HCT116 (cell line): Measurements from ENCODE around the gene ST3GAL2. TPM values are rescaled to one million over a fixed set of nuclear protein-coding genes. Genes with fewer than 3 reads are reported as not detected.

Experiments used
- ATAC-seq: fragments of 200-7000 bp; cut with Tn5 transposase; 2 replicates; pipeline ENCODE4 v1.9.1; 2020; ENCODE audit warnings: mild to moderate bottlenecking, moderate library complexity
- BruUV-seq: library from RNA; stranded (reverse); fragments of 400-500 nt; replicated peaks from 2 replicates; lab custom pipeline; 2021; lab: Mats Ljungman, UMichigan
- CTCF ChIA-PET: fragments of 300-600 bp; sonication (Branson Sonifier 250); formaldehyde crosslinking; loops from one replicate; lab custom pipeline; 2021; ENCODE audit warnings: antibody characterized with exemption; lab: Charles Lee
- POLR2A ChIA-PET: fragments of 300-600, 350-600 bp; sonication (Branson Sonifier 250); formaldehyde crosslinking; loops from one replicate; lab custom pipeline; 2021; ENCODE audit warnings: antibody characterized with exemption; lab: Charles Lee
- RAD21 ChIA-PET, 2 experiments: fragments of 300-600 bp; sonication (Branson Sonifier 250); formaldehyde crosslinking; loops; one replicate each; lab custom pipeline; 2023; ENCODE audit warnings: low total read pairs in 2 of 2; ENCODE audit not compliant: uncharacterized antibody in 2 of 2, unreplicated experiment in 2 of 2, low non-redundant PET in 1 of 2; lab: Charles Lee
- DNase-seq: peaks from one replicate; pipeline ENCODE4 v3.0.0-alpha.2; 2010; ENCODE audit warnings: low read depth, low spot score
- H2AFZ ChIP-seq: fragments of 200-600 bp; shearing (Covaris generic), sonication (generic); 2 replicates; pipeline ENCODE4 v1.6.1; 2017; ENCODE audit warnings: low read depth, mixed run types, mixed read lengths, antibody characterized with exemption, low read length; ENCODE audit not compliant: poor library complexity, severe bottlenecking
- H3K27ac ChIP-seq: 2 replicates; pipeline ENCODE4 v1.5.1; 2012; ENCODE audit warnings: low read depth, low read length
- H3K27me3 ChIP-seq: fragments of 200-600 bp; sonication (generic); 2 replicates; pipeline ENCODE4 v1.6.1; 2016; ENCODE audit warnings: mixed run types, low read length, mixed read lengths; ENCODE audit not compliant: insufficient read depth
- H3K36me3 ChIP-seq, 2 experiments: fragments of 200-500 bp in 1 of 2; fragments of 200-600 bp in 1 of 2; sonication (Bioruptor generic) in 1 of 2; sonication (generic) in 1 of 2; 2 replicates each; pipeline versions ENCODE4 v1.5.1 to v1.6.1; 2014 to 2016; ENCODE audit warnings: low read length in 2 of 2, inconsistent platforms in 1 of 2, mixed read lengths in 1 of 2, mixed run types in 1 of 2; ENCODE audit not compliant: insufficient read depth in 2 of 2, control insufficient read depth in 1 of 2
- H3K4me1 ChIP-seq, 2 experiments: fragments of 200-600 bp in 1 of 2; sonication (generic) in 1 of 2; 2 replicates each; pipeline versions ENCODE4 v1.5.1 to v1.6.1; 2012 to 2017; ENCODE audit warnings: low read length in 2 of 2, inconsistent platforms in 1 of 2, mild to moderate bottlenecking in 1 of 2, mixed read lengths in 1 of 2, mixed run types in 1 of 2, moderate library complexity in 1 of 2; ENCODE audit not compliant: insufficient read depth in 2 of 2, control insufficient read depth in 1 of 2
- H3K4me2 ChIP-seq: fragments of 200-600 bp; sonication (generic); 2 replicates; pipeline ENCODE4 v1.6.1; 2017; ENCODE audit warnings: mixed run types, low read length, mixed read lengths
- H3K4me3 ChIP-seq, 2 experiments: fragments of 200-600 bp in 1 of 2; sonication (generic) in 1 of 2; replicated peaks in 1 of 2; 2 replicates each; pipeline ENCODE4 v1.5.1; 2011 to 2016; ENCODE audit warnings: low read length in 2 of 2, control low read depth in 1 of 2, low read depth in 1 of 2, mild to moderate bottlenecking in 1 of 2, mixed read lengths in 1 of 2, mixed run types in 1 of 2
- H3K79me2 ChIP-seq: fragments of 200-600 bp; sonication (generic); 2 replicates; pipeline ENCODE4 v1.6.1; 2017; ENCODE audit warnings: mild to moderate bottlenecking, mixed run types, low read length, moderate library complexity, mixed read lengths; ENCODE audit not compliant: insufficient read depth
- H3K9ac ChIP-seq: fragments of 200-600 bp; sonication (generic); 2 replicates; pipeline ENCODE4 v1.6.1; 2016; ENCODE audit warnings: low read length, mixed read lengths
- H3K9me2 ChIP-seq: fragments of 200-600 bp; sonication (generic), shearing (Covaris generic); 2 replicates; pipeline ENCODE4 v1.6.1; 2017; ENCODE audit warnings: mixed run types, mild to moderate bottlenecking, moderate library complexity; ENCODE audit not compliant: insufficient read depth
- H3K9me3 ChIP-seq, 2 experiments: fragments of 200-500 bp in 1 of 2; fragments of 200-600 bp in 1 of 2; sonication (Bioruptor generic) in 1 of 2; sonication (generic) in 1 of 2; 2 replicates each; pipeline ENCODE4 v1.6.1; 2014 to 2017; ENCODE audit warnings: low read length in 2 of 2, mixed read lengths in 2 of 2, inconsistent platforms in 1 of 2, low read depth in 1 of 2, mild to moderate bottlenecking in 1 of 2, mixed run types in 1 of 2, moderate library complexity in 1 of 2; ENCODE audit not compliant: control insufficient read depth in 1 of 2, insufficient read depth in 1 of 2
- H4K20me1 ChIP-seq: fragments of 200-600 bp; sonication (generic), shearing (Covaris generic); 2 replicates; pipeline ENCODE4 v1.6.1; 2017; ENCODE audit warnings: mixed run types, mild to moderate bottlenecking, moderate library complexity; ENCODE audit not compliant: insufficient read depth
- ELF1 ChIP-seq: IDR thresholded peaks from 2 replicates; pipeline ENCODE4 v1.6.1; 2012; ENCODE audit warnings: low read depth, borderline replicate concordance
- EZH2 ChIP-seq: fragments of 200-600 bp; sonication (generic); IDR thresholded peaks from 2 replicates; pipeline ENCODE4 v1.6.1; 2017; ENCODE audit warnings: antibody characterized with exemption, mixed run types
- EZH2phosphoT487 ChIP-seq: fragments of 200-600 bp; IDR thresholded peaks from 2 replicates; pipeline ENCODE4 v1.6.1; 2018; ENCODE audit warnings: antibody characterized with exemption, borderline replicate concordance
- FOSL1 ChIP-seq: IDR thresholded peaks from 2 replicates; pipeline ENCODE4 v1.6.1; 2012; ENCODE audit warnings: low read depth
- JUND ChIP-seq: IDR thresholded peaks from 2 replicates; pipeline ENCODE4 v1.6.1; 2012
- SIN3A ChIP-seq: IDR thresholded peaks from 2 replicates; pipeline ENCODE4 v1.6.1; 2012; ENCODE audit warnings: low read depth
- SRF ChIP-seq: IDR thresholded peaks from 2 replicates; pipeline ENCODE4 v1.6.1; 2012; ENCODE audit warnings: low read depth
- TCF7L2 ChIP-seq: IDR thresholded peaks from 2 replicates; pipeline ENCODE4 v1.7.0; 2011; ENCODE audit warnings: borderline replicate concordance, inconsistent platforms; ENCODE audit not compliant: insufficient read depth, insufficient read length; ENCODE audit errors: extremely low read depth
- YY1 ChIP-seq: IDR thresholded peaks from 2 replicates; pipeline ENCODE4 v1.6.1; 2011; ENCODE audit warnings: low read length, low read depth, moderate library complexity, mild to moderate bottlenecking; ENCODE audit not compliant: insufficient replicate concordance; ENCODE audit errors: extremely low read depth
- ZFX ChIP-seq: fragments of 450-650 bp; IDR thresholded peaks from 2 replicates; pipeline ENCODE4 v1.6.1; 2017
- intact Hi-C: fragments of 100-400 bp; cut with micrococcal nuclease; formaldehyde crosslinking; loops from 2 replicates; pipeline ENCODE4 v1.10.0; 2022
- total RNA-seq: library from RNA; stranded (reverse); gene quantifications from one replicate; pipeline ENCODE4 v1.2.1, GENCODE V29; 2021; ENCODE audit not compliant: unreplicated experiment
- TF ChIP-seq, protein P1 (sequence below), 3 experiments: fragments of 200-600 bp in 1 of 3; sonication (generic) in 1 of 3; IDR thresholded peaks in 2 of 3; conservative IDR thresholded peaks in 1 of 3; 2 replicates each; pipeline ENCODE4 v1.5.1; 2012 to 2017; ENCODE audit warnings: low read depth in 2 of 3, low read length in 2 of 3, antibody characterized with exemption in 1 of 3, borderline replicate concordance in 1 of 3, control low read depth in 1 of 3, mild to moderate bottlenecking in 1 of 3, mixed read lengths in 1 of 3, mixed run types in 1 of 3, moderate library complexity in 1 of 3; ENCODE audit not compliant: insufficient read depth in 1 of 3

The ST3GAL2 gene
- total RNA-seq, 1 experiment from 2014 or later: 9.5 TPM

DNA sequence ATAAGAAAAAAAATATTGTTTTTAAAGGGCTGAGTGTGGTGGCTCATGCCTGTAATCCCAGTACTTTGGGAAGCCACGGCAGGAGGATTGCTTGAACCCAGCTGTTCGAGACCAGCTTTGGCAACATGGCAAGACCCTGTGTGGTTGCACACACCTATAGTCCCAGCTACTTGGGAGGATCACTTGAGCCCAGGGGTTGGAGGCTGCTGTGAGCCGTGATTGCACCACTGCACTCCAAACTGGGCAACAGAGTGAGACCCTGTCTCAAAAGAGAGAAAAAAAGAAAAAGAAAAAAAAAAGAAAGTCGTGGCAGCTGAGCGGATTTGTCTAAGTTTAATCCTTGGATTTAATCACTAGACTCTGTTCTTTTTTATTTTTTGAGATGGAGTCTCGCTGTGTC, 9.2 kb upstream of the ST3GAL2 start (continued):
- no peak for TF ChIP-seq FOSL1
- no peak for TF ChIP-seq YY1
- no peak for TF ChIP-seq EZH2phosphoT487
- TF ChIP-seq SIN3A: no peak
- no peak for TF ChIP-seq TCF7L2
- TF ChIP-seq, protein P1, sequence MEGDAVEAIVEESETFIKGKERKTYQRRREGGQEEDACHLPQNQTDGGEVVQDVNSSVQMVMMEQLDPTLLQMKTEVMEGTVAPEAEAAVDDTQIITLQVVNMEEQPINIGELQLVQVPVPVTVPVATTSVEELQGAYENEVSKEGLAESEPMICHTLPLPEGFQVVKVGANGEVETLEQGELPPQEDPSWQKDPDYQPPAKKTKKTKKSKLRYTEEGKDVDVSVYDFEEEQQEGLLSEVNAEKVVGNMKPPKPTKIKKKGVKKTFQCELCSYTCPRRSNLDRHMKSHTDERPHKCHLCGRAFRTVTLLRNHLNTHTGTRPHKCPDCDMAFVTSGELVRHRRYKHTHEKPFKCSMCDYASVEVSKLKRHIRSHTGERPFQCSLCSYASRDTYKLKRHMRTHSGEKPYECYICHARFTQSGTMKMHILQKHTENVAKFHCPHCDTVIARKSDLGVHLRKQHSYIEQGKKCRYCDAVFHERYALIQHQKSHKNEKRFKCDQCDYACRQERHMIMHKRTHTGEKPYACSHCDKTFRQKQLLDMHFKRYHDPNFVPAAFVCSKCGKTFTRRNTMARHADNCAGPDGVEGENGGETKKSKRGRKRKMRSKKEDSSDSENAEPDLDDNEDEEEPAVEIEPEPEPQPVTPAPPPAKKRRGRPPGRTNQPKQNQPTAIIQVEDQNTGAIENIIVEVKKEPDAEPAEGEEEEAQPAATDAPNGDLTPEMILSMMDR (IDR thresholded peaks at IDR 0.05 in 2 of 3, conservative IDR thresholded peaks at IDR 0.05 in 1 of 3; ENCODE audit: borderline replicate concordance in 1 of 3, insufficient read depth in 1 of 3, low read depth in 2 of 3, low read length in 2 of 3): no peak

- Histone ChIP-seq H3K4me1 (peaks cover 4 to 7% of the 10 kb centered on the region in 2 experiments; a peak in 3 of 4 replicates), H3K36me3 (no peaks in the 10 kb centered on the region), H2AFZ (no peak overlapping the region), H3K9me2 (no peaks in the 10 kb centered on the region), H3K79me2 (no peaks in the 10 kb centered on the region), H3K4me2 (no peak overlapping the region), H3K27ac (no peak overlapping the region), H3K27me3 (no peaks in the 10 kb centered on the region), H3K9ac (no peak overlapping the region), H4K20me1 (no peaks in the 10 kb centered on the region)
- no peak for ATAC-seq
- no peak for DNase-seq
- CTCF ChIA-PET: no interaction called here
- no peak for TF ChIP-seq YY1
- no peak for TF ChIP-seq JUND
- no peak for TF ChIP-seq EZH2phosphoT487
- TF ChIP-seq ZFX: no peak
- no peak for TF ChIP-seq ELF1
- TF ChIP-seq SRF: no peak
- TF ChIP-seq, protein P1 (IDR thresholded peaks at IDR 0.05 in 2 of 3, conservative IDR thresholded peaks at IDR 0.05 in 1 of 3; ENCODE audit: borderline replicate concordance in 1 of 3, insufficient read depth in 1 of 3, low read depth in 2 of 3, low read length in 2 of 3): no peak
- no peak for TF ChIP-seq EZH2
- TF ChIP-seq, all 23 proteins: peak for 0
- Histone ChIP-seq H3K9me3 (no peaks in the 10 kb centered on the region), H3K4me3 (no peak overlapping the region)
- intact Hi-C loops: no loop called here
- ChIA-PET RAD21 (no interaction called here), POLR2A (no interaction called here)
- BruUV-seq: no TSS peak
These were observed 5.6 kb upstream of the ST3GAL2 start for GRCh38 chr16:70444249-70445063.
